Thyroid gland (tissue), 4 donors: ENCODE measurements around the gene DGKB.

ENCODE experiments used
- POLR2A ChIP-seq, 2 donors: fragments of 450-650 bp; IDR thresholded peaks; one replicate each; pipeline ENCODE4 v1.6.1; 2017; ENCODE audit warnings: antibody characterized with exemption in 2 of 2, mild to moderate bottlenecking in 2 of 2, moderate library complexity in 1 of 2
- TF ChIP-seq, protein P1 (sequence below), 6 experiments: fragments of 200-600 bp in 3 of 6; fragments of 450-650 bp in 3 of 6; sonication (generic) in 3 of 6; IDR thresholded peaks; one replicate each; pipeline ENCODE4 v1.5.1; 2016 to 2019; ENCODE audit warnings: antibody characterized with exemption in 6 of 6, mild to moderate bottlenecking in 2 of 6, inconsistent platforms in 1 of 6, moderate library complexity in 1 of 6

DNA sequence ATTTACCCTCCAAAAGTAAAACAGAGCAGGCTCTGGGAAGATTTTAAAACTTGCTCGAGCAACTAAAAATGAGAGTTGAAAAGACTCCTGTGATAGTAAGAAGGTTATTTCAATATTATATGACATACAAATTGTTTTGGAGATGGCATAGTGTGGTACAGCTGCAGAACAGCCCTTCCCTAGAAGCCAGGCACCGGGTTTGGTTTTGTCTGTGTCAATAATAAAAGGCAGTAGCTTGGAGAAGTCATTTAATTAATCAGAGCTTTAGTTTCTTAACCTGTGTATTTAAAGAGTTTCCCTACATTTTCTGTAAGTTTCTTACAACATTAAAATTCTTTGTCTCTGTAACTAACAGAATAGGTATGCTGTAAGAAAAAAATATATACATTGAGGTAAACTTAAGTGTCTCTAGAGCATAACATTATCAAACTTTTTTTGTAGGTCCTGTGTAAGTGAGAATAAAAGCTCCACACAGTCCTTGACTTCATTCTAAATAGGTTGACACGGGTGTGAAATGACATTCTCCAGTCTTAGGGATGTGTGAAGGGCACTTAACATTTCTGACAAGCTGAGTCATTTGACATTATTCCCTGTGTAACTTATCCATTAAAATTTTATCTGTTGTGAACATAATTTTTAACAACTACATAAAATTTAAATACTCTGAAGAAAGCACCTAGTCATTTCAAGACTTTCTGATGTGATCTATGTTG is 488.1 kb downstream of the DGKB start:
- no peak for TF ChIP-seq POLR2A (IDR thresholded peaks at IDR 0.05)
- TF ChIP-seq, protein P1, sequence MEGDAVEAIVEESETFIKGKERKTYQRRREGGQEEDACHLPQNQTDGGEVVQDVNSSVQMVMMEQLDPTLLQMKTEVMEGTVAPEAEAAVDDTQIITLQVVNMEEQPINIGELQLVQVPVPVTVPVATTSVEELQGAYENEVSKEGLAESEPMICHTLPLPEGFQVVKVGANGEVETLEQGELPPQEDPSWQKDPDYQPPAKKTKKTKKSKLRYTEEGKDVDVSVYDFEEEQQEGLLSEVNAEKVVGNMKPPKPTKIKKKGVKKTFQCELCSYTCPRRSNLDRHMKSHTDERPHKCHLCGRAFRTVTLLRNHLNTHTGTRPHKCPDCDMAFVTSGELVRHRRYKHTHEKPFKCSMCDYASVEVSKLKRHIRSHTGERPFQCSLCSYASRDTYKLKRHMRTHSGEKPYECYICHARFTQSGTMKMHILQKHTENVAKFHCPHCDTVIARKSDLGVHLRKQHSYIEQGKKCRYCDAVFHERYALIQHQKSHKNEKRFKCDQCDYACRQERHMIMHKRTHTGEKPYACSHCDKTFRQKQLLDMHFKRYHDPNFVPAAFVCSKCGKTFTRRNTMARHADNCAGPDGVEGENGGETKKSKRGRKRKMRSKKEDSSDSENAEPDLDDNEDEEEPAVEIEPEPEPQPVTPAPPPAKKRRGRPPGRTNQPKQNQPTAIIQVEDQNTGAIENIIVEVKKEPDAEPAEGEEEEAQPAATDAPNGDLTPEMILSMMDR (IDR thresholded peaks at IDR 0.05): no peak
